ENCODE measurements around the gene KCNIP4.
"Not testable (repeated sequence)": the region's sequence is repeated elsewhere in the genome, so short reads cannot be mapped to it uniquely, and the experiment has no call there.

KCNIP4 gene

DNA sequence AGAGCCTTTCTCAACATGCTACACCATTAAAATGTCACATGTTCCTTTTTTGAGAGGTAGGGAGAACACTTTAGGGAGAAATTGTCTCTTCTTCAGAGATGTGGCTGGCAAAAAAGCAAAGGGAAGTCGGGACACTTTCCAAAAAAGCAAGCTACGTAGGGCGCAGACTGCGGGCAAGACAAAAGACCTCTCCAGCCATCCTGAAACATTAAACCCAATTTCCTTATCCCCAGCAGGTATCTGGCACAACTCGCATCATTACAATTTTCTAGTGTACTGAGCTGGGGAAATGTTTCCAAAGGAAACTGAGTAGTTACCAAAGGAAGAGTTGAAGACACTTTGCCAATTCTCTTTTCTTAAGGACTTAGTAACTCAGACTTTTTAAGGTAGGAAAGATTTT, 1132.3 kb downstream of the KCNIP4 start:
- H3K4me3 ChIP-seq (ENCODE audit: low read length), result no peak overlapping the region
- TF ChIP-seq, protein P1, sequence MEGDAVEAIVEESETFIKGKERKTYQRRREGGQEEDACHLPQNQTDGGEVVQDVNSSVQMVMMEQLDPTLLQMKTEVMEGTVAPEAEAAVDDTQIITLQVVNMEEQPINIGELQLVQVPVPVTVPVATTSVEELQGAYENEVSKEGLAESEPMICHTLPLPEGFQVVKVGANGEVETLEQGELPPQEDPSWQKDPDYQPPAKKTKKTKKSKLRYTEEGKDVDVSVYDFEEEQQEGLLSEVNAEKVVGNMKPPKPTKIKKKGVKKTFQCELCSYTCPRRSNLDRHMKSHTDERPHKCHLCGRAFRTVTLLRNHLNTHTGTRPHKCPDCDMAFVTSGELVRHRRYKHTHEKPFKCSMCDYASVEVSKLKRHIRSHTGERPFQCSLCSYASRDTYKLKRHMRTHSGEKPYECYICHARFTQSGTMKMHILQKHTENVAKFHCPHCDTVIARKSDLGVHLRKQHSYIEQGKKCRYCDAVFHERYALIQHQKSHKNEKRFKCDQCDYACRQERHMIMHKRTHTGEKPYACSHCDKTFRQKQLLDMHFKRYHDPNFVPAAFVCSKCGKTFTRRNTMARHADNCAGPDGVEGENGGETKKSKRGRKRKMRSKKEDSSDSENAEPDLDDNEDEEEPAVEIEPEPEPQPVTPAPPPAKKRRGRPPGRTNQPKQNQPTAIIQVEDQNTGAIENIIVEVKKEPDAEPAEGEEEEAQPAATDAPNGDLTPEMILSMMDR (conservative IDR thresholded peaks at IDR 0.05; ENCODE audit: low read depth, low read length), result no peak
- no peak for DNase-seq (ENCODE audit: low read depth)

DNA sequence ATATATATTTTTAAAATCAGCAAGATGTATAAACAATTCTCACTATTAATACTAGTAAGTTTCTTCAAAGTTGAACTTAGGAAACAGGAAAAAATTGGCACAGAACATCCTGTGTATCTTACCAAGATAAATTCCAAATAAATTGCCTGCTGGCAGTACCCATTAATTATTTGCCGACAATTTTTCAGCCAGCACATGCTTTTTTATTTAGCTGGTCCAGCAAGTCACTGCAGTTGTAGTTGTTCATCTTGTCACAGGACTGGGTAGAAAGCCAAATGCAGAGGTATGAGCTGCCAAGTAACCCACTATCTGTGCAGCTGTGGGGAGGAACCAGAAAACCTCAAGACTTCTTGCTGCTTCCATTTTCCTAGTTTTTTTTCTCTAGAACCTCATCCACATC, 1134.9 kb downstream of the KCNIP4 start:
- DNase-seq (ENCODE audit: low read depth), result no peak
- TF ChIP-seq, protein P1 (conservative IDR thresholded peaks at IDR 0.05; ENCODE audit: low read depth, low read length), result no peak
- H3K4me3 ChIP-seq (ENCODE audit: low read length), result no peak overlapping the region

GRCh38 chr4:20809812-20810211, 1138.8 kb downstream of the KCNIP4 start:
- no peak for DNase-seq (ENCODE audit: low read depth)
- TF ChIP-seq, protein P1 (conservative IDR thresholded peaks at IDR 0.05; ENCODE audit: low read depth, low read length), result no peak
- no peak overlapping the region for H3K4me3 ChIP-seq (ENCODE audit: low read length)

DNA sequence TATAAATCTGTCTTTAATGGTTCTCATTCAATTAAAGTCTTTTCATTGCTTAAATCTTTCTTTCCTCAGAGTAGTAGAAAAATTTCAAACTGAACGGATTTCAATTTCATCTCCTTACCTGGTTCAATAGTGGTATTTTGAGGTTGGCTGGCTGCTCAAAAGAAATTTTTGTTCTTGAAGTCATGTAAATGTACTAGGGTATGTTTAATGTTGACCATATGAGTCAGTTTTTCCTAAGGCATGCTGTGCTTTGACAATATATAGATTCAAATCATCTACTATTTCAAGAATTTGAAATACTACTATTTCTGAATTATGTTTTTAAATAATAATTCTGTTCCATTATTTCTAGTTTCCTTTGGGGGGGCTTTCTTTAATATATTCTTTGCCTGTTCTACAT, 1142.9 kb downstream of the KCNIP4 start:
- TF ChIP-seq, protein P1 (conservative IDR thresholded peaks at IDR 0.05; ENCODE audit: low read depth, low read length), result no peak
- H3K4me3 ChIP-seq (ENCODE audit: low read length), result no peak overlapping the region
- DNase-seq (ENCODE audit: low read depth), result no peak

DNA sequence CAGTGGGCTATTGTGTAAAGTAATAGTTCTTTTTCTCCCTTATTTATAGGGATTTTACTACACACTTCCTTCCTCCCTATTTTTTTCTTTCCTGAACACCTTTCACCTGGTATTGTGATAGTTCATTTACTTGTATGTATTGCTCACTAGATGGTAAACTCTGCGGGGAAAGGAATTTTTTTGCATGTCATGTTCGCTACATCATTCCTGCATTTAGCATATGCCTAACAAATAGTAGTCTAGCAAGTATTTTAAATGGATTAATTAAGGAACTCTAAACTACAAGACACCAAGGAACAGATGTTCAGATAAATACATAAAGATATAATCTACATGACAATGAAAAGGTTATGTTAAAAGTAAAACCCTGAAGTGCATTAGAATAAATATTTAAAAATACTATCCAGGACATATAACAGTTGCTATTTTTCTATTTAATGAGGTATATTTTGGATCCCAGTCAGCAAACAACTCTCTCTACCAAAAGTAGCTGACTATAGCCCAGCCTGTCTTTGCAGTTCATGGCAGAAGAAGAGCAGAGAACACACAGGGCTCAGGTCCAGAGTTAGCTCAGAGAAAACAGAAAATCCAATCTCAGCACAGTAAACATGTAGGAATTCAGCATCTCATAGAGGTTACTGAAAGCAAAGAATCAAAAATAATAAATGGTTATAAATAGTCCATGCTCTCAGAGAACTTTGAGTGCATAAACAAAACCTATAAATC, 1160.5 kb downstream of the KCNIP4 start:
- TF ChIP-seq, protein P1 (conservative IDR thresholded peaks at IDR 0.05; ENCODE audit: low read depth, low read length), result no peak
- no peak overlapping the region for H3K4me3 ChIP-seq (ENCODE audit: low read length)
- DNase-seq (ENCODE audit: low read depth), result no peak

DNA sequence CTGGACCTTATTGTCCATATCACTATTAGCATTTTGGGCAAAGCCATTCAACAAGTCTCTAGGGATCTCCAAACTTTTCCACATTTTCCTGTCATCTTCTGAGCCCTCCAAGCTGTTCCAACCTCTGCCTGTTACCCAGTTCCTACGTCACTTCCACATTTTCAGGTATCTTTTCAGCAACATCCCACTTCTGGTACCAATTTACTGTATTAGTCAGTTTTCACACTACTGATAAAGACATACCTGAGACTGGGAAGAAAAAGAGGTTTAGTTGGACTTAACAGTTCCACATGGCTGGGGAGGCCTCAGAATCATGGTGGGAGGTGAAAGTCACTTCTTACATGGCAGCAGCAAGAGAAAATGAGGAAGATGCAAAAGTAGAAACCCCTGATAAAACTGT, 1165.4 kb downstream of the KCNIP4 start:
- DNase-seq (ENCODE audit: low read depth); H3K4me3 ChIP-seq (ENCODE audit: low read length): not testable (repeated sequence)

DNA sequence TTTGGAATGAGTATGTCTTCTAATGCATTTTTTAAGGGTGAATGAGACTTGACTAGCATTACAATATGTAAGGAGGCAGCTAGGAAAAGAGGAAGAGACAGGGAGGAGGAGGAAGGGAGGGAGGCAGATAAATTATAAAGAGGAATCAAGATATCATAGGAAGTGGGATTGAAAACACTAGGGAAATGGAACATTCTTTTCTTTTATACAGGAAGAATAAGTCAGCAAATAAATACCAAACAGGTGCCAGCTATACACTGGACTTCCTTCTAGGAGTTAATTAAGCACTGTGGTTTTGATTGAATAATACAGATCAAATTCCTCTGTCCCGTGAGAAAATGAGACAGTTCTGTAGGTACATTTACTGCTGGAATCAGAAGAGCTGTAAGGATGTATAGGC, 1169.7 kb downstream of the KCNIP4 start:
- TF ChIP-seq, protein P1 (conservative IDR thresholded peaks at IDR 0.05; ENCODE audit: low read depth, low read length), result no peak
- no peak for DNase-seq (ENCODE audit: low read depth)

More for the DNA sequence above, 1169.7 kb downstream of the KCNIP4 start:
- H3K4me3 ChIP-seq (ENCODE audit: low read length), result no peak overlapping the region

Measured in retinal pigment epithelial cell (primary cell).